GM12878 (cell line): ENCODE results near the gene CRAMP1.

Experiments used
- SPI1 ChIP-seq: IDR thresholded peaks from 2 replicates; pipeline ENCODE4 v1.6.1; 2011; ENCODE audit warnings: low read depth, mild to moderate bottlenecking, low read length, moderate library complexity, borderline replicate concordance; ENCODE audit not compliant: insufficient read depth
- TF ChIP-seq, protein P1 (sequence below), 3 experiments: IDR thresholded peaks in 2 of 3; conservative IDR thresholded peaks in 1 of 3; 2 replicates each; pipeline ENCODE4 v1.5.1; 2011; ENCODE audit warnings: low read depth in 3 of 3, low read length in 3 of 3, mild to moderate bottlenecking in 3 of 3, control low read depth in 2 of 3, moderate library complexity in 2 of 3, inconsistent platforms in 1 of 3, mixed read lengths in 1 of 3; ENCODE audit not compliant: control insufficient read depth in 2 of 3, insufficient read depth in 1 of 3; ENCODE audit errors: extremely low read depth in 1 of 3
- TF ChIP-seq, protein P2 (sequence below): fragments of 450-650 bp; IDR thresholded peaks from 2 replicates; pipeline ENCODE4 v1.6.1; 2017; ENCODE audit warnings: mild to moderate bottlenecking, low read depth, inconsistent platforms; ENCODE audit not compliant: poor library complexity, severe bottlenecking

DNA sequence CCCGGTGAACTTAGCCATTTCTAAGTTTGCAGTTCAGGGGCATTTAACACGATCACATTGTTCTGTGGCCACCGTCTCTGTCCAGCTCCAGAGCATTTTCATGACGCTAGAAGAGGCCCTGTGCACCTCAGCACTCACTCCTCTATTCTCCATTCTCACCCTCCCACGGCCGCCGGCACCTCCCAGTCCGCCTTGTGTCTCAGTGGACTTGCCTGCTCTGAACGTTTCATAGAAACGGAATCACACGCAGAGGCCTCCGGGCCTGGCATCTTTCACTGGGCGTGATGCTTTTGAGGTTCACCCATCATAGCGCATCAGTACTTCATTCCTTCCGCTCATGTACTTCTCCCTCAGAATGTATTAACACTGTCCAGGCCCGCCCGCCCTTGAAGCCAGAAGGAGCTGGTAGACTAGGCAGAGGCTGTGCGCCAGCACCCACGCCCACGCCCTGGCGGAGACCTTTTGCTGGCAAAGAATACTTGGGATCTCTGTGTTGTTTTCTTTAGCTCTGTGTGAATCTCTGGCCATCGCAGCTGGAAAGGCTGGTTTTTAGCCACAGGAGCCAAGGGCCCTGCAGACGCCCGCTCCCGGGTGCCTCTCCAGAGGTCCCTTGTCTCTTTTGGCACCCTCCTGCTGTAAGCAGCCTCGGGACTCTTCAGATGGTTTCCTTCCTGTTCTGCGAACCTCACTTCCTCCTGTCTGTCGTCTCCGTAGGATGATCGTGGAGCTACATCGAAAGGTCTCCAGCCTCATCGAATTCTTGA is 42.5 kb downstream of the CRAMP1 start:
- no peak for TF ChIP-seq SPI1
- TF ChIP-seq, protein P1, sequence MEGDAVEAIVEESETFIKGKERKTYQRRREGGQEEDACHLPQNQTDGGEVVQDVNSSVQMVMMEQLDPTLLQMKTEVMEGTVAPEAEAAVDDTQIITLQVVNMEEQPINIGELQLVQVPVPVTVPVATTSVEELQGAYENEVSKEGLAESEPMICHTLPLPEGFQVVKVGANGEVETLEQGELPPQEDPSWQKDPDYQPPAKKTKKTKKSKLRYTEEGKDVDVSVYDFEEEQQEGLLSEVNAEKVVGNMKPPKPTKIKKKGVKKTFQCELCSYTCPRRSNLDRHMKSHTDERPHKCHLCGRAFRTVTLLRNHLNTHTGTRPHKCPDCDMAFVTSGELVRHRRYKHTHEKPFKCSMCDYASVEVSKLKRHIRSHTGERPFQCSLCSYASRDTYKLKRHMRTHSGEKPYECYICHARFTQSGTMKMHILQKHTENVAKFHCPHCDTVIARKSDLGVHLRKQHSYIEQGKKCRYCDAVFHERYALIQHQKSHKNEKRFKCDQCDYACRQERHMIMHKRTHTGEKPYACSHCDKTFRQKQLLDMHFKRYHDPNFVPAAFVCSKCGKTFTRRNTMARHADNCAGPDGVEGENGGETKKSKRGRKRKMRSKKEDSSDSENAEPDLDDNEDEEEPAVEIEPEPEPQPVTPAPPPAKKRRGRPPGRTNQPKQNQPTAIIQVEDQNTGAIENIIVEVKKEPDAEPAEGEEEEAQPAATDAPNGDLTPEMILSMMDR (IDR thresholded peaks at IDR 0.05 in 2 of 3, conservative IDR thresholded peaks at IDR 0.05 in 1 of 3; ENCODE audit: control insufficient read depth in 2 of 3, extremely low read depth in 1 of 3, insufficient read depth in 1 of 3, low read depth in 3 of 3, low read length in 3 of 3): no peak
- TF ChIP-seq, protein P2, sequence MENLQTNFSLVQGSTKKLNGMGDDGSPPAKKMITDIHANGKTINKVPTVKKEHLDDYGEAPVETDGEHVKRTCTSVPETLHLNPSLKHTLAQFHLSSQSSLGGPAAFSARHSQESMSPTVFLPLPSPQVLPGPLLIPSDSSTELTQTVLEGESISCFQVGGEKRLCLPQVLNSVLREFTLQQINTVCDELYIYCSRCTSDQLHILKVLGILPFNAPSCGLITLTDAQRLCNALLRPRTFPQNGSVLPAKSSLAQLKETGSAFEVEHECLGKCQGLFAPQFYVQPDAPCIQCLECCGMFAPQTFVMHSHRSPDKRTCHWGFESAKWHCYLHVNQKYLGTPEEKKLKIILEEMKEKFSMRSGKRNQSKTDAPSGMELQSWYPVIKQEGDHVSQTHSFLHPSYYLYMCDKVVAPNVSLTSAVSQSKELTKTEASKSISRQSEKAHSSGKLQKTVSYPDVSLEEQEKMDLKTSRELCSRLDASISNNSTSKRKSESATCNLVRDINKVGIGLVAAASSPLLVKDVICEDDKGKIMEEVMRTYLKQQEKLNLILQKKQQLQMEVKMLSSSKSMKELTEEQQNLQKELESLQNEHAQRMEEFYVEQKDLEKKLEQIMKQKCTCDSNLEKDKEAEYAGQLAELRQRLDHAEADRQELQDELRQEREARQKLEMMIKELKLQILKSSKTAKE: no peak
